HG03354 (cell line): Measurements from ENCODE around the gene EID2.

Experiments
- ATAC-seq: cut with Tn5 transposase; IDR thresholded peaks from one replicate; pipeline ENCODE4 v1.9.1; 2021; ENCODE audit warnings: mild to moderate bottlenecking; ENCODE audit not compliant: unreplicated experiment, poor library complexity, severe bottlenecking

EID2 gene

DNA sequence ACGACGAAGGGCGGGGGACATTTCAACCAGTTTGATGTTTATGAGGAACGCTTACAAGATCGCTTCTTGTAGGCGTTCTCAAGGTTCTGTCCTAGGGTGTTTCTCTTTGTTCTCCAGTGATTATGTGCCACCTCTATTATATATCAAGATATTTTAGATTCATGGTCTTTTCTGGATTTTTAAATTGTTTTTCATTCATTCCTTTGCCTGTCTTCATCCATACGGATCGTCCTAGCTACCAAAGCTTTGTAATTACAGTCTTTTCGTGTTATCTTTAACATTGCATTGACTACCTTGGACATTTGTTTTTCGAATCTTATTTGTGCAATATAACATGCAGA is 342 bp upstream of the EID2 start:
- ATAC-seq: no peak

DNA sequence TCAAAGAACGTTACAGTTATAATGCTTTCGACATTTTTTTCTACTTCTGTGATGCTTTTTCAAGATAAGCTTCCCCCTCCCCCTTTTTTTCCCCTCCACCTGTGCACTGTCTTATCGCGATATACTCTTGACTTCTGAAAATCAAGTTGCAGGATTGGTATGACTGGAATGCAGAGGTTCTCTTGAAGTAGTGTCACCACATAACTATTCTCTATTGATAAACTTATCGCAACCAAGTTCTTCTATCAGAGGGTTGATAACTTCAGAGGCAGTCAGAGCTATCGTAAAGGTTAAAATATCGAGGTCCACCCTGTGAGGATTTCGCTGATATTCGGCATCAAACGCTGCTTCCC is 820 bp downstream of the EID2 start:
- no peak for ATAC-seq

GRCh38 chr19:39533791-39534190 is 6.2 kb downstream of the EID2 start:
- ATAC-seq: no peak

DNA sequence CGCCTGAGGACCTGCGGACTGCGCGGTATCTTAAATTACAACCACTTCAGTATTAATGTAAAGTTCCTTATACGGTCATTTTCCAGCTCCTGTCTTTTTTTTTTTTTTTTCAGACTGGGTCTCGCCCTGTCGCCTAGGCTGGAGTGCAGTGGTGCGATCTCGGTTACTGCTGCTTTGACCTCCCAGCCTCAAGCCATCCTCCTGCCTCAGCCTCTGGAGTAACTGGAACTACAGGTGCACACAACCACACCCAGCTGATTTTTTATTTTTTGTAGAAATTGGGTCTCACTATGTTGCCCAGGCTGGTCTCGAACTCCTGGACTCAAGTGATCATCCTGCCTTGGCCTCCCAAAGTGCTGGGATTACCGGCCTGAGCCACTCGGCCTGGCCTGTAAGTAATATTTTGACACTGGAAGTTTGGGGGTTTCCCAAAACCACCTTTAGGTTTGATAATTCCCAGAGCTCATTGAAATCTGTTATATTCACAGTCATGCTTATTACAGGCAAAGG is 6.9 kb downstream of the EID2 start:
- ATAC-seq: peak; percentile 31

- ATAC-seq: peak; percentile 86
These were observed 7.5 kb downstream of the EID2 start, which contains the start of gene EID2B for GRCh38 chr19:39532233-39533002. Gene EID2B (minus strand): TSS chr19:39532852. CDS start chr19:39532802, 50 bp downstream.

GRCh38 chr19:39531834-39532232 is 8.1 kb downstream of the EID2 start:
- no peak for ATAC-seq

DNA sequence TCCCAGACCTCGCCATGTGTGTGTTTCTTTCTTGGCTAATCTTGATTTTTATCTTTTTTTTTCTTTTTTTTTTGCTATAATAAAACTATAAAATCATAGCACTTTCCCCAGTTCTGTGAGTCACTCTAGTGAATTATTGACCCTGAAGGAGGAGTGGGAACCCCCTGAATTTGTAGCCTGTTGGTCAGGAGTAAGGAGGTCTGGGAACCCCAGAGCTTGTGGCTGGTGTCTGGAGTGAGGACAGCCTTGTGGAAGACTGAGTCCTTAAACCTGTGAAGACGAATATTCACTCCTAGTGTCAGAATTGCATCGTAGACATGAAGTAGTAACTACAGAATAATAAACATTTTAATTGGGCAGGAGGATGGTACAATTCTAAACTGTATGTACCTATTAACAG is 14.8 kb downstream of the EID2 start:
- ATAC-seq: no peak

DNA sequence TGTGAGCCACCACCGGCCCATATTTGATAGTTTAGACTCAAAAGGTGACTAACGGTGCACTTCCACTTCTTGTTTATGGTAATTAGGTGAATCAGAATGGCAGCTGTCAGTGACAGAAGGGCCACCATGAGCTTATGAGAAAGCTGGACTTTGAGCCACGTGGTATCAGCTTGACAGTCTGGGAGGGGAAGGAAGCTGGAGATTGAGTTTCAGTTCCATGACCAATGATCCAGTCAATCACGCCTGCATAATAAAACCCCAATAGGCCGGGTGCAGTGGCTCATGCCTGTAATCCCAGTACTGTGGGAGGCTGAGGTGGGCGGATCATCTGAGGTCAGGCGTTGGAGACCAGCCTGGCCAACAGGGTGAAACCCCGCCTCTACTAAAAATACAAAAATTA is 15.5 kb downstream of the EID2 start:
- no peak for ATAC-seq

DNA sequence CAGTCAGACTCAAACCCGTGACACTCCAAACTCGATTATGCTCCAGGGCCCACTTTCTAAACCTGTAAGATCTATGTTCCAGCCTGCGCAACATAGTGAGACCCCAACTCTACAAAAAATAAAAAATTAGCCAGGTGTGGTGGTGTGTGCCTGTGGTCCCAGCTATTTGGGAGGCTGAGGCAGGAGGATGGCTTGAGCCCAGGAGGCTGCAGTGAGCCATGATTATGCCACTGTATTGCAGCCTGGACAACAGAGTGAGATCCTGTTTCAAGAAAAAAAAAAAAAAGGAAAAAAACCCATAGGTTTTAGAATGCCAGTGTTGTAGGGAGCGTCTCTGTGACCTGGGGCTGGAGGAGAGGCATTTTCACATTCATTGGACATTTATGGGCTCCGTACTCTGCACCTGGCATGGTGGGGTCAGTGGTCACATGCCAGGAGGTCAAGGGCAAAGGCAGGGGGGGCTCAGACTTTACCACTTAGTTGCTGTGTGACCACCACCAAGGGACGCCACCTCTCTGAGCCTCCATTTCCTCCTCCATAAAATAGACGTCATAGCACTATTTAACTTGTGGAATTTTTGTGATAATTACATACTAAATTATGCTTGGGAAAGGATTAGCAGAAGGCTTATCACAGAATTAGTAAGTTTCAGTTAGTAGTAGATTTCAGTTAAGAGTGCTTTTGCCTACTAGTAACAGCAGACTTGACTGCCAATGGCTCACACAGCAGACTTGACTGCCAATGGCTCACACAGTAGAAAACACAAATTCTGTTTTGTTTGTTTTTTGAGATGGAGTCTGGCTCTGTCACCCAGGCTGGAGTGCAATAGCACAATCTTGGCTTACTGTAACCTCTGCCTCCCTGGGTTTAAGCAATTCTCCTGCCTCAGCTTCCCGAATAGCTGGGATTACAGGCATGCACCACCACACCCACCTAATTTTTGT is 19.1 kb downstream of the EID2 start:
- ATAC-seq: no peak

DNA sequence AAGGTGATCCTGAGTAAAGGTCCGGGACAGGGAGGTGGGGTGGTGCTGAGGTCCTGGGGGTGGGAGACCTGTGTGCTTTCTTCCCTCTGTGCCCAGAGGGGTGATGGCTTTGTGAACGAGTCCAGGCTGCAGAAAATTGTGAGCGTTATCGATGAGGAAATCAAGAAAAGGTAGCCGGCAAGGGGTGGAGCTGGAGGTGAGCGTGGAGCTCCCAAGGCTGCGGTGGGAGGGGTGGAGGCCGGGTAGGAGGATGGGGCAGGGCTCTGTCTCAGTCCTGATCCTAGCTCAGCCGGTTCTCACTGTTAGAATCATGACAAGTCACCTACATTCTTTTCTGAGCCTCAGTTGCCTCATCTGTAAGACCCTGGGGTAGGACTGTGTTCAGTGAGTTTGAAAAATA is 21.0 kb downstream of the EID2 start:
- no peak for ATAC-seq

- ATAC-seq: no peak
These were observed 21.5 kb downstream of the EID2 start for GRCh38 chr19:39518458-39518857.

- ATAC-seq: no peak
These were observed 22.5 kb downstream of the EID2 start for GRCh38 chr19:39517432-39517831.

- ATAC-seq: no peak
These were observed 23.7 kb downstream of the EID2 start for GRCh38 chr19:39516270-39516669.

- ATAC-seq: no peak
These were observed 24.3 kb downstream of the EID2 start for GRCh38 chr19:39515551-39516191.

- no peak for ATAC-seq
These were observed 25.0 kb downstream of the EID2 start, which contains the start of gene SELENOV for GRCh38 chr19:39514840-39515550. Gene SELENOV (plus strand): TSS chr19:39515139. CDS start chr19:39515213, 74 bp downstream.

DNA sequence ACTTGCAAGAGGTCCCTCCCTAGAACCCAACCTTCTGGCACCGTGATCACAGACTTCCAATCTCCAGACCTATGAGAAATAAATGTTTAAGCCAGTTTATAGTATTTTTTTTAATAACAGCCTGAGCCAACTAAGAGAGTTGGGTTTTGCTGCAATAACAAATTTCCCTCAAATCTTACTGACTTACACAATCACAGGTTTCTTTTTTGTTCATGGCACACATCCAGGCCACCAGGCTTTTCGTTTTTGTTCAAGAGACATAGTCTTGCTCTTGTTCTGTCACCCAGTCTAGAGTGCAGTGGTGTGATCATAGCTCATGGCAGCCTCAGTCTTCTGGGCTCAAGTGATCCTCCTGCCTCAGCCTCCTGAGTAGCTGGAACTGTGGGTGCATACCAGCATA is 27.0 kb downstream of the EID2 start:
- no peak for ATAC-seq

- ATAC-seq: no peak
These were observed 30.7 kb downstream of the EID2 start for GRCh38 chr19:39509233-39509632.

- ATAC-seq: no peak
These were observed 31.3 kb downstream of the EID2 start for GRCh38 chr19:39508629-39509028.

- ATAC-seq: no peak
These were observed 32.1 kb downstream of the EID2 start for GRCh38 chr19:39507715-39508364.
